Transverse colon (tissue), 4 donors: ENCODE results near the gene UBALD1. TPM values are rescaled to one million over a fixed set of nuclear protein-coding genes. Genes with fewer than 3 reads are reported as not detected.
"Not testable (repeated sequence)": the region's sequence is repeated elsewhere in the genome, so short reads cannot be mapped to it uniquely, and the experiment has no call there.

Source experiments
- DNase-seq: peaks from one replicate; pipeline ENCODE4 v3.0.0-alpha.2; 2019
- H3K27ac ChIP-seq, 4 donors: fragments of 200-600 bp; sonication (generic); 2 replicates each; pipeline ENCODE4 v1.5.1; 2016 to 2018; ENCODE audit warnings: inconsistent platforms in 4 of 4
- H3K27me3 ChIP-seq: fragments of 200-600 bp; sonication (generic); 2 replicates; pipeline ENCODE4 v1.5.1; 2017; ENCODE audit warnings: inconsistent platforms
- H3K36me3 ChIP-seq, 4 donors: fragments of 200-600 bp; sonication (generic); 2 replicates each; pipeline ENCODE4 v1.5.1; 2017 to 2019; ENCODE audit warnings: inconsistent platforms in 4 of 4
- H3K4me1 ChIP-seq, 4 donors: fragments of 200-600 bp; sonication (generic); 2 replicates each; pipeline ENCODE4 v1.5.1; 2017 to 2020; ENCODE audit warnings: inconsistent platforms in 4 of 4
- H3K4me3 ChIP-seq, 4 donors: fragments of 200-600 bp; sonication (generic); 1 replicate in 1 of 4; 2 replicates in 3 of 4; pipeline versions ENCODE4 v1.5.1 to v1.6.1; 2017 to 2019; ENCODE audit warnings: inconsistent platforms in 4 of 4
- H3K9me3 ChIP-seq, 2 donors: fragments of 200-600 bp; sonication (generic); 2 replicates each; pipeline ENCODE4 v1.5.1; 2017 to 2019; ENCODE audit warnings: inconsistent platforms in 2 of 2
- CTCF ChIP-seq, 5 experiments: fragments of 200-600 bp in 3 of 5; fragments of 450-650 bp in 2 of 5; sonication (generic) in 3 of 5; IDR thresholded peaks; 1 replicate in 2 of 5; 2 replicates in 3 of 5; pipeline ENCODE4 v1.5.1; 2016 to 2017; ENCODE audit warnings: antibody characterized with exemption in 5 of 5, inconsistent platforms in 3 of 5, mild to moderate bottlenecking in 2 of 5, moderate library complexity in 1 of 5
- EP300 ChIP-seq: sonication (generic); formaldehyde crosslinking; IDR thresholded peaks from one replicate; pipeline ENCODE4 v1.6.1; 2017; ENCODE audit warnings: antibody characterized with exemption, low read depth
- POLR2A ChIP-seq: fragments of 450-650 bp; IDR thresholded peaks from one replicate; pipeline ENCODE4 v1.6.1; 2016; ENCODE audit warnings: antibody characterized with exemption, mild to moderate bottlenecking, moderate library complexity
- POLR2AphosphoS5 ChIP-seq, 3 donors: sonication (generic); formaldehyde crosslinking; IDR thresholded peaks; one replicate each; pipeline ENCODE4 v1.6.1; 2016; ENCODE audit warnings: antibody characterized with exemption in 3 of 3
- WGBS, 2 donors: methylation state at CpG; one replicate each; pipeline ENCODE4 v1.1.5; 2018; ENCODE audit warnings: low coverage in 1 of 2; 5-methylcytosine and 5-hydroxymethylcytosine counted together
- in situ Hi-C, 4 donors: fragments of 200-750 bp; cut with MboI; loops; one replicate each; pipeline versions ENCODE4 v1.15.0 to v1.15.1; 2017; ENCODE audit warnings: low sequenced_read_pairs in 3 of 4, low pct_ligation_motif_present in 1 of 4, low pct_unique_long_range_greater_than_20kb in 1 of 4
- intact Hi-C: fragments of 100-400 bp; cut with DNase I; formaldehyde crosslinking; loops from one replicate; pipeline ENCODE4 v1.15.1; 2023; ENCODE audit warnings: low total_unique reads
- total RNA-seq, 4 donors: library from RNA; depleted of rRNA; stranded (reverse); fragments of >200 nt; gene quantifications; one replicate each; pipeline ENCODE4 v1.1.0, GENCODE V29; 2016

UBALD1 gene
- total RNA-seq, 4 donors from 2014 or later, result 8.6 to 18.0 (median 10.5) TPM

GRCh38 chr16:4652561-4652960 lies 37.9 kb upstream of the UBALD1 start:
- Histone ChIP-seq H3K4me1 (peaks cover 3 to 25% (median 17%) of the 10 kb centered on the region in 4 donors), H3K9me3 (no peaks in the 10 kb centered on the region), H3K36me3 (peaks cover 0 to 23% (median 11%) of the 10 kb centered on the region in 4 donors), H3K27me3 (no peaks in the 10 kb centered on the region), H3K4me3 (no peak overlapping the region), H3K27ac (no peak overlapping the region)
- no peak for DNase-seq
- TF ChIP-seq EP300, result no peak
- no peak for TF ChIP-seq POLR2A
- no peak for TF ChIP-seq POLR2AphosphoS5 (IDR thresholded peaks at IDR 0.05)
- no peak for TF ChIP-seq CTCF (IDR thresholded peaks at IDR 0.05)
- intact Hi-C loops, result no loop called here
- in situ Hi-C loops, result no loop called here
- WGBS, 2 donors, result 94% methylated on average over 20 of the region's 25 CpGs; no CpG with 5 or more reads in 1 of the 2 donors

- in situ Hi-C loops, result no loop called here
- Histone ChIP-seq H3K4me3 (no peak overlapping the region), H3K4me1 (peaks cover 3 to 25% (median 17%) of the 10 kb centered on the region in 4 donors), H3K27ac (no peak overlapping the region), H3K36me3 (peaks cover 0 to 21% (median 8%) of the 10 kb centered on the region in 4 donors), H3K9me3 (no peaks in the 10 kb centered on the region), H3K27me3 (no peaks in the 10 kb centered on the region)
- WGBS, 2 donors, result 80 to 94% methylated on average over 2 to 13 of the region's 13 CpGs
- TF ChIP-seq EP300, result no peak
- TF ChIP-seq POLR2AphosphoS5 (IDR thresholded peaks at IDR 0.05), result no peak
- TF ChIP-seq CTCF (IDR thresholded peaks at IDR 0.05), result no peak
- no peak for TF ChIP-seq POLR2A
- no peak for DNase-seq
- intact Hi-C loops, result no loop called here
These were observed 37.1 kb upstream of the UBALD1 start for GRCh38 chr16:4651827-4652226.

GRCh38 chr16:4650443-4651074 lies 35.9 kb upstream of the UBALD1 start:
- peaks cover 3 to 25% (median 17%) of the 10 kb centered on the region in 4 donors for H3K4me1 ChIP-seq
- H3K9me3 ChIP-seq, intact Hi-C loops, H3K27ac ChIP-seq, H3K4me3 ChIP-seq, H3K27me3 ChIP-seq, in situ Hi-C loops: not testable (repeated sequence)
- 66 to 79% methylated on average over 10 to 15 of the region's 15 CpGs for WGBS, 2 donors
- peak; percentile 71 for DNase-seq
- peak in 1 of 3 donors; percentile 28 for TF ChIP-seq POLR2AphosphoS5 (IDR thresholded peaks at IDR 0.05)
- peak; percentile 68 to 88 (median 78) for TF ChIP-seq CTCF (IDR thresholded peaks at IDR 0.05)
- H3K36me3 ChIP-seq, result peaks cover 0 to 16% (median 6%) of the 10 kb centered on the region in 4 donors

GRCh38 chr16:4649744-4650442 lies 35.2 kb upstream of the UBALD1 start:
- TF ChIP-seq POLR2AphosphoS5 (IDR thresholded peaks at IDR 0.05) (no peak), POLR2A (no peak), CTCF (IDR thresholded peaks at IDR 0.05) (no peak), EP300 (no peak)
- Histone ChIP-seq H3K27ac (no peak overlapping the region), H3K4me1 (peaks cover 3 to 23% (median 16%) of the 10 kb centered on the region in 4 donors), H3K27me3 (no peaks in the 10 kb centered on the region), H3K4me3 (no peak overlapping the region), H3K36me3 (peaks cover 0 to 16% (median 6%) of the 10 kb centered on the region in 4 donors), H3K9me3 (no peaks in the 10 kb centered on the region)
- intact Hi-C loops (loop anchor here (5.0 kb wide), 1 partner anchor 63 kb away; no protein-coding TSS in a partner anchor), in situ Hi-C loops (no loop called here)
- no peak for DNase-seq
- 67 to 90% methylated on average over 6 to 23 of the region's 25 CpGs for WGBS, 2 donors
